NCI-H510A (cell line): ENCODE data around the gene TUT1.
"Not testable (repeated sequence)": the region's sequence is repeated elsewhere in the genome, so short reads cannot be mapped to it uniquely, and the experiment has no call there.

Experiments used
- DNase-seq: peaks from one replicate; lab custom pipeline; 2025; lab: John Stamatoyannopoulos, UW

The TUT1 gene

DNA sequence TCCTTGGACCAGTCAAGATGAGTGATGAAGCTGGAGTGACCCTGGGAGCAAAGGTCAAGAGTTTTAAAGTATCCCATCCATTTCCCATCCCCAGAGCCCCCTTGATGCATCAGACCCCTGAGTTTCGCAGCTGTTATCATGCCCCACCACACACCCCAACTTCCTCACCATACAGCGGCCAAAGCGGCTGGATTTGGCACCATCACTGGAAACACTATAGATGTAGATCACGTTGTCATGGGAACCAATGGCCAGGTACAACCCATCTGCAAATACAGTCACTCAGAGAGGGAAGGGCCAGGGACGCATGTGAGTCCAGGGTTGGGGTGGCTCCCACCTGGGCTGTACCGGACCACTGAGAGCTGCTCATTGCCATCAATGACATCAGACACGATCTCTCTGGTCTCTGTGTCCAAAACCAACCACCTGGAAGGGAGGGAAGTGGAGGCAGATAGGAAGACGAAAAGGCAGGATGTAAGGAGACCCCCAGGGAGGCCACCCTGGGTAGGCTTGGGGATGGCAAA, 12.5 kb upstream of the TUT1 start:
- DNase-seq: no peak

- peak; percentile 53 for DNase-seq
Measured at GRCh38 chr11:62603072-62603408, 11.7 kb upstream of the TUT1 start.

GRCh38 chr11:62602141-62603071, 11.1 kb upstream of the TUT1 start:
- peak; percentile 52 for DNase-seq

DNA sequence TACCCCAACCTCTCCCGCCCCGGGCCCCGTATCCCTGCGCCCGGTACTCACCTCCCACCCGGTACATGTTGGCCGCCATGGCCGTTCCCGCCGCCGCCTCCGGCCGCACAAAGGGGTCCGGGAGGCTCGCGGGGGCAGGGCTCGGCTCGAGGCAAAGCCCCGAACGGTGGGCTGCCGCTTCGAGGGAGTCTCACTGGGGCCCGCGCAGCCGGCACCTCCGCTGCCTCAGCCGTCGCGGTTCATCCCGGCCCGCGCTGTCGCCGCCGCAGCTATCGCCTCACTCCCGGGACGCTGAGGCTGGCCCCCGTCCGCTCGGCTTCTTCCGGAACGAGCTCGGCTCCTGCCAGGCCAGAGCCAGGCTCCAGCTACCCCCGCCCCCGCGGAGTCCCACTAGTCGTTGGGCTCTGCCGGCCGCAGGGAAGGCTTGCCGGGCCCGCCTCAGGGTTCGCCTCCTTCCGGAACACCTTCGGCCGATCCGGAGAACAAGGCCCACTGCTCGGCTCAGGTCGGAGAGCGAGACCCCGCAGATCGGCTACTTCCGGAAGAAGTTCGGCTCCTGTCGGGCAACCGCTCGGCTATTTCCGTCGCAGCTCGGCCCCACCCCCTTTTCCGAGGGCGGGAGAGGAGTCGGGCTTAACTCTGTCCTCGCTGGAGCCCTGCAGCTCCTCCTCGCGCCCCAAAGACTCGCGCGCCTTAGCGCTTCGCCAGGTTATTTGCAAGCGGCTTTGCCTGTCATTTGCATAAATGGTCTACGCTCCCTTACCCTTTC, 10.2 kb upstream of the TUT1 start, which contains the start of gene MTA2:
Gene MTA2 (minus strand): TSS at position 494 of the 769 bp plus-strand sequence. CDS start 415 bp downstream, at position 79.
- DNase-seq: peak; percentile 97

DNA sequence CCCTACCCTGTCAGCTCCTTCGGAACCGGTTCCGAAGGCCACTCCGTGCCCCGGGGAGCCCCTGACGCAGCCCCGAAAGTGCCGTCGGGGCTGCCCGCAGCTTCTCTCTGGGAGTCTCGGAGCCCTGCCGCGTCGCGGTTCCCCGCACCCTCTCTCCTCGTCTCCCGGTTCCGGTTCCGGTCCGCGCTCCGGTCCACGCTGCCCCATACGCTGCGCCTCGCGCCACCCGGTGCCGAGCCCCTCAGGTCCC, 9.7 kb upstream of the TUT1 start:
- DNase-seq: peak; percentile 24

- DNase-seq: no peak
Measured at GRCh38 chr11:62600367-62601121, 9.2 kb upstream of the TUT1 start.

DNA sequence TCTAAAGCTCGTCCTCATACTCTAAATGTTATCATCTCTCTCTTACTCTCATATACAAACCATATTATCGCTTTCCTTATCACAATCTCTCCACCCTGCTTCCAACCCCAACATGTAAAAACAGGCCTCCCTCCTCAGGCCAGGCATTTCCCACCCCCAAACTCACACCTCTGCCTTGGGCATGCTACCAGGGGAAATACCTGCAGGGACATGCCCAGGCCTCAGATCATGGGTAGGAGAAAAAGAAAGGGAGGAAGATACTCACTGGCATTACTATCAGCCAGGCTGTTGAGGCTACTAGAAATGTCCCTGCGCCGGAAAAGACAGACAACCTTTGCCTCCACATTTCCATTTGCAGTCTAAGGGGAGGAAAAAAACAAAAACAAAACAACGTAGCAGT, 8.6 kb upstream of the TUT1 start:
- DNase-seq: no peak

DNA sequence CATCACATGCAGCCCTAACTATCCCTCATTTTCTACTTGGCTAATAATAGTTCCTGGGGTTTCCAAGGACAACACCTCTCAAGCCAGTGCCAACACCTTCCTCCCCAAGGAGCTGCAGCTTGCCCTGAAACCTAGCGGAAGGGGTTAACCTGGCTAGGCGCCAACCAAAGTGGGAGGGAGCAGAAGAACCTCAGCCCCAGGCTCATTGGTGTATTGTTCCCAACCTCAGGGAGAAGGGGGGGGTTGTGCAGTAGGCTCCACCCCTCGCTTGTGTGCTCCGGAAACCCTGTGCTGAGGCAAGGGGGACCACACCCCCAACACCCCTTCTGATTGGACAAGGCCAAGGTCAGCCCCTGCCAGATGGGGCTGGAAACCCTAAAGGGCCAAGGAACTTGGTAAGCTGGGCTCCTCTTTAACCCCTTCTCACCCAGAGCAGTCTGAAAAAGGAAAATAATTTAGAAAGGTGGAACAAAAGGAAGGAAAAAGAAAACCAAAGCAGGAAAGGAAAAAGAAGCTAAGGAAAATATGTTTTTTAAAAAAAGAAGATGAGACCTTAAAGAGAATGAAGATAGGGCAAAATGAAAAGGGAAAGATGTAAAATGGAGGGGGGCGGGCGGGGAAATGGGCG, 7.9 kb upstream of the TUT1 start:
- DNase-seq: peak; percentile 97

- DNase-seq: no peak
Measured at GRCh38 chr11:62595124-62595523, 3.8 kb upstream of the TUT1 start.

GRCh38 chr11:62593434-62594044, 2.2 kb upstream of the TUT1 start:
- DNase-seq: no peak

DNA sequence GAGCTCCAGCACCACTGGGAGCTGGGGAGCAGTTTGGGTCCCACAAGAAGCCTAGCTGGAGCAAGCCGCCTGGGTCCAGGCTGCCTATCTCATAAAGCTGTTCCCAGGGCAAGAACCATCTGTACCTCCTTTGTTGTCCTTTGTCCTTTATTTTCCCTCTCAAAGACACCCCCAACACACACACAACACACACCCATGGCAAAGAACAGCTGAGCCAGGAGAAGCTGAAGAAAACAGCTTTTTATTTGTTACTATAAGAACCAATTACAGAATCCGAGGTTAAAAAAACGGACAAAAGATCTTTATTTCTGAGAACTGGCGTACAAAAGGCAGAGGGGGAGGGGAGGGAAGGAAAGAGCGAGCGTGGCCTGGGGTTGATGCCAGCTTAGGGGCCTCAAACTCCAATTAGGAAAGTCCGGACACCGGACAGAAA, 1.7 kb upstream of the TUT1 start:
- no peak for DNase-seq

- no peak for DNase-seq
Measured at GRCh38 chr11:62592146-62592815, 958 bp upstream of the TUT1 start.

DNA sequence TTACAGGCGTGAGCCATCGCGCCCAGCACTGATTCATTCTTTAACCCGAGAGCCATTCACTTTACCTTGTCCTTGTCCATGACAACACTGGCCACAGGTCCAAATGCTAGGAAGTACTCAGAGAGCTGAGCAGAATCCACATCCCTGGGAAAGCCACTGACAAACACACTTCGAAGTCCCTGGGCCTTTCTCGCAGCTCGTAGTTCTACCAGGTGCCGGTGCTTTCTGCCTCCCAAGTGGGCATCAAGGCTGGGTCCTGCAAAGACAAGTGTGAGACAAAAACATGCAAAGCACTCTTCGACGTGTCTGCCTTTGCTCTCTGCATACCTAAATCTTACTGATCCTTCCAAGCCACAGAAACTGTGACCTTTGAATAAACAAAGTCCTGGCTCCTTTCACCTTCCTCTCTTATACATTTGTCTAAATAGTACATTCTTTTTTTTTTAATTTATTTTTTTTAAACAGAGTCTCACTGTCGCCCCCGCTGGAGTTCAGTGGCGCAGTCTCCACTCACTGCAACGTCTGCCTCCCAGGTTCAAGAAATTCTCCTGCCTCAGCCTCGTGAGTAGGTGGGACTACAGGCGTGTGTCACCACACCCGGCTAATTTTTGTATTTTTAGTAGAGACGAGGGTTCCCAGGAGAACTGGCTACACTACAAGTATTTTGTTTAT, 2.2 kb downstream of the TUT1 start:
- DNase-seq: no peak

GRCh38 chr11:62585356-62585755, 6.0 kb downstream of the TUT1 start:
- DNase-seq: not testable (repeated sequence)

GRCh38 chr11:62581735-62582134, 9.6 kb downstream of the TUT1 start:
- not testable (repeated sequence) for DNase-seq

DNA sequence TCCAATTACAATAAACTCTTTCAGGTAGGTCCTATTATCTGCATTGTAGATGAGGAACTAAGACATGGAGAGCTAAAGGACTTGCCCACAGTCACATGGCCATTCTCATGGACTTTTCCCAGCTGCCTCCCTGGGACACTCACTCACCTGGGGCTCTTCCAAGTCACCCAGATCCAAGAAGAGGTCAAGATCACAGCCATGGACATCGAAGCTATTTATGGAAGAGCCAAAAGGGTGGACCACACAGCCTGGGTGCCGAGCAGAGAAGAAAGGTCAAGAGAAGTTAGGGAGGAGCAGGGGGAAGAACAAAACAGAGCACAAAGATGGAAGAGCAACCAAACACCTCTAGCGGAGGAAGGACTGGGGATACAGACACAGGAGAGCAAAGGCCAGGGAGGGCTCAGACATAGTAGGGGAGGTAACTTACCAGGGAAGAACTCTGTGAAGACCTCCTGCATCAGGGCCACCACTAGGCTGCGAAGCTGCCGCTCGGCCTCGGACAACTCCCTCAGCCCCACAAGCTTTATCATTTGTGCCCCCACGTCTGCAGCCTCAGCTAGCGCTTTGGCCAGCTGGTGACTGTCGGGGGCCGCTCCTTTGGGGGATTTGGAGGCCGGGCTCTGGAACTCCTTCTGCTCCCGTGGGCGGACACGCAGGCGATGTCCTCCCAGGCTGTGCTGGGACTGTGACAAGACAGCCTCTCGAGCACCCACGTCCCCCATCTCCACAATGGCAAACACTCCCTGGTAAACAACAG, 10.2 kb downstream of the TUT1 start:
- no peak for DNase-seq

GRCh38 chr11:62579252-62579651, 12.1 kb downstream of the TUT1 start:
- DNase-seq: no peak

- no peak for DNase-seq
Measured at GRCh38 chr11:62578541-62578940, 12.8 kb downstream of the TUT1 start.

- DNase-seq: no peak
Measured at GRCh38 chr11:62577046-62577714, 14.1 kb downstream of the TUT1 start.
